ENCODE measurements around the gene EIF4E3. TPM values are rescaled to one million over a fixed set of nuclear protein-coding genes. Genes with fewer than 3 reads are reported as not detected.

EIF4E3 gene
- total RNA-seq (10 to 100 TPM in 1 of 2 donors, 1 to 10 TPM in 1; 7.5 to 22.4 TPM), polyA plus RNA-seq (ENCODE audit: insufficient read length in 2 of 2) (10 to 100 TPM; 22.1 to 26.4 TPM)
- long read RNA-seq, donor 1, full-length matches to known transcripts, result 4 of 4 reads
- long read RNA-seq, donor 1, partial matches to known transcripts, result 0 of 4 reads
- long read RNA-seq, donor 1, other reads (novel, unspliced or antisense), result 0 of 4 reads
- long read RNA-seq, donor 2, result 0 reads
- long read RNA-seq, donor 3, full-length matches to known transcripts, result 5 of 5 reads
- long read RNA-seq, donor 3, partial matches to known transcripts, result 0 of 5 reads
- long read RNA-seq, donor 3, other reads (novel, unspliced or antisense), result 0 of 5 reads
- long read RNA-seq, donor 4, full-length matches to known transcripts, result 3 of 3 reads
- long read RNA-seq, donor 4, partial matches to known transcripts, result 0 of 3 reads
- long read RNA-seq, donor 4, other reads (novel, unspliced or antisense), result 0 of 3 reads

GRCh38 chr3:71725271-71725991 lies at the start of gene EIF4E3:
EIF4E3 (minus strand) TSS chr3:71725402; CDS start chr3:71725367, 35 bp downstream.
- DNase-seq (ENCODE audit: low read depth in 4 of 6, low spot score in 6 of 6), result peak in 2 of 6 donors; percentile 72 to 76
- Histone ChIP-seq H3K27me3 (ENCODE audit: control insufficient read depth, insufficient read depth, low read length) (peaks cover 2% of the 10 kb centered on the region), H3K27ac (ENCODE audit: low read depth, low read length) (no peak within 1 kb of the TSS), H3K9me3 (ENCODE audit: control insufficient read depth, insufficient read depth, low read length) (no peaks in the 10 kb centered on the region), H3K4me3 (ENCODE audit: low read depth, low read length) (peak within 1 kb of the TSS; percentile 66), H3K36me3 (ENCODE audit: control insufficient read depth, insufficient read depth, low read length) (no peaks in the 10 kb centered on the region), H3K4me1 (ENCODE audit: control insufficient read depth, insufficient read depth, low read length) (peaks cover 31% of the 10 kb centered on the region)
- under 1% methylated on average over 72 of the region's 80 CpGs for WGBS (ENCODE audit: insufficient coverage)

DNA sequence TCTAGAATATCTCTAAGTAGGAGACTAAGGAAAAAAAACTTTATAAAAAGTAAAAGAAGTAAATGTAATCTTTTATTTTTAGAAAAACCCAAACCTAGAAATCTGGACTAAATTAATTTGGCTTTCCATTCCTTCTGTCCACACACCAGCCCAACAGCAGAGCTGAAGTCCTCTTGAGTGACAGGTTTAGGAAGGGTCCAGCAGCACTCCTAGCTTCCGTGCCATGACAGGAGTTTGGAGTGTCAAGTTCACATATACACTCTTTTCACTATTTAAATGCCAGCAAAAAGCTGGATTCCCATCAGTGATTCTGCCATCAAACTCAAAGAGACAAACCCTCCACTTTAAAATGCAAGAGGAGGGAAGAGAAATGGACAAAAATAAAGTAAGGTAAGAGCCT lies 46.7 kb upstream of the EIF4E3 start:
- Histone ChIP-seq H3K4me1 (ENCODE audit: control insufficient read depth, insufficient read depth, low read length) (no peaks in the 10 kb centered on the region), H3K36me3 (ENCODE audit: control insufficient read depth, insufficient read depth, low read length) (no peaks in the 10 kb centered on the region), H3K27me3 (ENCODE audit: control insufficient read depth, insufficient read depth, low read length) (no peaks in the 10 kb centered on the region), H3K9me3 (ENCODE audit: control insufficient read depth, insufficient read depth, low read length) (no peaks in the 10 kb centered on the region), H3K4me3 (ENCODE audit: low read depth, low read length) (no peak overlapping the region), H3K27ac (ENCODE audit: low read depth, low read length) (no peak overlapping the region)
- no peak for DNase-seq (ENCODE audit: low read depth in 4 of 6, low spot score in 6 of 6)
- WGBS (ENCODE audit: insufficient coverage), result 63% methylated on average over 1 of the region's 1 CpG

GRCh38 chr3:71771126-71771525 lies 45.9 kb upstream of the EIF4E3 start:
- H3K27me3 ChIP-seq (ENCODE audit: control insufficient read depth, insufficient read depth, low read length), result no peaks in the 10 kb centered on the region
- DNase-seq (ENCODE audit: low read depth in 4 of 6, low spot score in 6 of 6), result no peak
- H3K4me1 ChIP-seq (ENCODE audit: control insufficient read depth, insufficient read depth, low read length), result no peaks in the 10 kb centered on the region
- H3K4me3 ChIP-seq (ENCODE audit: low read depth, low read length), result no peak overlapping the region
- WGBS (ENCODE audit: insufficient coverage), result 83% methylated on average over 4 of the region's 5 CpGs
- H3K9me3 ChIP-seq (ENCODE audit: control insufficient read depth, insufficient read depth, low read length), result no peaks in the 10 kb centered on the region
- H3K27ac ChIP-seq (ENCODE audit: low read depth, low read length), result no peak overlapping the region
- H3K36me3 ChIP-seq (ENCODE audit: control insufficient read depth, insufficient read depth, low read length), result no peaks in the 10 kb centered on the region

GRCh38 chr3:71763426-71763825 lies 38.2 kb upstream of the EIF4E3 start:
- DNase-seq (ENCODE audit: low read depth in 4 of 6, low spot score in 6 of 6), result peak in 2 of 6 donors; percentile 39 to 65
- no CpG with 5 or more reads among the region's 5 CpGs for WGBS (ENCODE audit: insufficient coverage)
- Histone ChIP-seq H3K9me3 (ENCODE audit: control insufficient read depth, insufficient read depth, low read length) (no peaks in the 10 kb centered on the region), H3K4me3 (ENCODE audit: low read depth, low read length) (no peak overlapping the region), H3K36me3 (ENCODE audit: control insufficient read depth, insufficient read depth, low read length) (no peaks in the 10 kb centered on the region), H3K27me3 (ENCODE audit: control insufficient read depth, insufficient read depth, low read length) (peaks cover 6% of the 10 kb centered on the region), H3K27ac (ENCODE audit: low read depth, low read length) (no peak overlapping the region), H3K4me1 (ENCODE audit: control insufficient read depth, insufficient read depth, low read length) (no peaks in the 10 kb centered on the region)

- Histone ChIP-seq H3K27ac (ENCODE audit: low read depth, low read length) (no peak overlapping the region), H3K27me3 (ENCODE audit: control insufficient read depth, insufficient read depth, low read length) (peaks cover 10% of the 10 kb centered on the region), H3K4me1 (ENCODE audit: control insufficient read depth, insufficient read depth, low read length) (no peaks in the 10 kb centered on the region), H3K4me3 (ENCODE audit: low read depth, low read length) (no peak overlapping the region), H3K36me3 (ENCODE audit: control insufficient read depth, insufficient read depth, low read length) (no peaks in the 10 kb centered on the region), H3K9me3 (ENCODE audit: control insufficient read depth, insufficient read depth, low read length) (no peaks in the 10 kb centered on the region)
- no CpG with 5 or more reads among the region's 1 CpG for WGBS (ENCODE audit: insufficient coverage)
- DNase-seq (ENCODE audit: low read depth in 4 of 6, low spot score in 6 of 6), result no peak
Observed at GRCh38 chr3:71760140-71760539, 34.9 kb upstream of the EIF4E3 start.

- no peak overlapping the region for H3K4me3 ChIP-seq (ENCODE audit: low read depth, low read length)
- peaks cover 15% of the 10 kb centered on the region for H3K27me3 ChIP-seq (ENCODE audit: control insufficient read depth, insufficient read depth, low read length)
- WGBS (ENCODE audit: insufficient coverage), result 78% methylated on average over 5 of the region's 5 CpGs
- no peak overlapping the region for H3K27ac ChIP-seq (ENCODE audit: low read depth, low read length)
- DNase-seq (ENCODE audit: low read depth in 4 of 6, low spot score in 6 of 6), result no peak
- no peaks in the 10 kb centered on the region for H3K36me3 ChIP-seq (ENCODE audit: control insufficient read depth, insufficient read depth, low read length)
- no peaks in the 10 kb centered on the region for H3K9me3 ChIP-seq (ENCODE audit: control insufficient read depth, insufficient read depth, low read length)
- H3K4me1 ChIP-seq (ENCODE audit: control insufficient read depth, insufficient read depth, low read length), result peaks cover 4% of the 10 kb centered on the region
Observed at GRCh38 chr3:71759401-71759800, 34.2 kb upstream of the EIF4E3 start.

DNA sequence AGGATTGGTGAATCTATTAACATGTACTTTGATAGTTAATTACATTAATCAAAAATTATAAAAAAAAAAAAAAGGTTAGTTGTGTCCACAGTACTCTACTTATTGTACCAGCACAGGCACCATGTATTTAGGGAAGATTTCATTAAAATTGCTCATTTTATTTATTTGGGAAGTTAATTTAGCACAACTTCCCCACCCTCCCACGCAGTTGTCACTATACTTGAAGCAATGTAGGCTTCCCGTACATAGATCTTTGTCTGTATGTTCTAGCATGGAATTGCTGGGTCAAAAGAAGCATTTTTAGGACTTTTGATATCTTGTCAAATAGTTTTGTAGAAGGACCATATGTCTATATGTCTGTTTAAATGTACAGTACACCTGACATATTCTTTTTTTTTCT lies 32.9 kb upstream of the EIF4E3 start:
- WGBS (ENCODE audit: insufficient coverage), result no CpG with 5 or more reads among the region's 2 CpGs
- H3K4me3 ChIP-seq (ENCODE audit: low read depth, low read length), result no peak overlapping the region

DNA sequence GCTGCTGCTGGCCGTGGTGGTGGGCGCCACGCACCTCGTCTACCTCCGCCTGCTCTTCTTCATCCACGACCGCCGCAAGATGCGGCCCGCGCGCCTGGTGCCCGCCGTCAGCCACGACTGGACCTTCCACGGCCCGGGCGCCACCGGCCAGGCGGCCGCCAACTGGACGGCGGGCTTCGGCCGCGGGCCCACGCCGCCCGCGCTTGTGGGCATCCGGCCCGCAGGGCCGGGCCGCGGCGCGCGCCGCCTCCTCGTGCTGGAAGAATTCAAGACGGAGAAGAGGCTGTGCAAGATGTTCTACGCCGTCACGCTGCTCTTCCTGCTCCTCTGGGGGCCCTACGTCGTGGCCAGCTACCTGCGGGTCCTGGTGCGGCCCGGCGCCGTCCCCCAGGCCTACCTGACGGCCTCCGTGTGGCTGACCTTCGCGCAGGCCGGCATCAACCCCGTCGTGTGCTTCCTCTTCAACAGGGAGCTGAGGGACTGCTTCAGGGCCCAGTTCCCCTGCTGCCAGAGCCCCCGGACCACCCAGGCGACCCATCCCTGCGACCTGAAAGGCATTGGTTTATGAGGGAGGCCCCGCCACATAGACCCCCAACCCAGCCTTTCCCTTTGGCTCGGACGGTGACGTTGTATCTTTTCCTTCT lies 29.5 kb upstream of the EIF4E3 start:
- no peaks in the 10 kb centered on the region for H3K36me3 ChIP-seq (ENCODE audit: control insufficient read depth, insufficient read depth, low read length)
- H3K9me3 ChIP-seq (ENCODE audit: control insufficient read depth, insufficient read depth, low read length), result no peaks in the 10 kb centered on the region
- peak in 2 of 6 donors; percentile 21 to 27 for DNase-seq (ENCODE audit: low read depth in 4 of 6, low spot score in 6 of 6)
- peaks cover 11% of the 10 kb centered on the region for H3K4me1 ChIP-seq (ENCODE audit: control insufficient read depth, insufficient read depth, low read length)
- no peak overlapping the region for H3K27ac ChIP-seq (ENCODE audit: low read depth, low read length)
- peak overlapping the region; percentile 9 for H3K4me3 ChIP-seq (ENCODE audit: low read depth, low read length)
- 5% methylated on average over 63 of the region's 65 CpGs for WGBS (ENCODE audit: insufficient coverage)
- H3K27me3 ChIP-seq (ENCODE audit: control insufficient read depth, insufficient read depth, low read length), result peaks cover 27% of the 10 kb centered on the region

More for the DNA sequence above, 32.9 kb upstream of the EIF4E3 start:
- no peak for DNase-seq (ENCODE audit: low read depth in 4 of 6, low spot score in 6 of 6)
- Histone ChIP-seq H3K36me3 (ENCODE audit: control insufficient read depth, insufficient read depth, low read length) (no peaks in the 10 kb centered on the region), H3K4me1 (ENCODE audit: control insufficient read depth, insufficient read depth, low read length) (peaks cover 6% of the 10 kb centered on the region), H3K27me3 (ENCODE audit: control insufficient read depth, insufficient read depth, low read length) (peaks cover 18% of the 10 kb centered on the region), H3K9me3 (ENCODE audit: control insufficient read depth, insufficient read depth, low read length) (no peaks in the 10 kb centered on the region), H3K27ac (ENCODE audit: low read depth, low read length) (no peak overlapping the region)

DNA sequence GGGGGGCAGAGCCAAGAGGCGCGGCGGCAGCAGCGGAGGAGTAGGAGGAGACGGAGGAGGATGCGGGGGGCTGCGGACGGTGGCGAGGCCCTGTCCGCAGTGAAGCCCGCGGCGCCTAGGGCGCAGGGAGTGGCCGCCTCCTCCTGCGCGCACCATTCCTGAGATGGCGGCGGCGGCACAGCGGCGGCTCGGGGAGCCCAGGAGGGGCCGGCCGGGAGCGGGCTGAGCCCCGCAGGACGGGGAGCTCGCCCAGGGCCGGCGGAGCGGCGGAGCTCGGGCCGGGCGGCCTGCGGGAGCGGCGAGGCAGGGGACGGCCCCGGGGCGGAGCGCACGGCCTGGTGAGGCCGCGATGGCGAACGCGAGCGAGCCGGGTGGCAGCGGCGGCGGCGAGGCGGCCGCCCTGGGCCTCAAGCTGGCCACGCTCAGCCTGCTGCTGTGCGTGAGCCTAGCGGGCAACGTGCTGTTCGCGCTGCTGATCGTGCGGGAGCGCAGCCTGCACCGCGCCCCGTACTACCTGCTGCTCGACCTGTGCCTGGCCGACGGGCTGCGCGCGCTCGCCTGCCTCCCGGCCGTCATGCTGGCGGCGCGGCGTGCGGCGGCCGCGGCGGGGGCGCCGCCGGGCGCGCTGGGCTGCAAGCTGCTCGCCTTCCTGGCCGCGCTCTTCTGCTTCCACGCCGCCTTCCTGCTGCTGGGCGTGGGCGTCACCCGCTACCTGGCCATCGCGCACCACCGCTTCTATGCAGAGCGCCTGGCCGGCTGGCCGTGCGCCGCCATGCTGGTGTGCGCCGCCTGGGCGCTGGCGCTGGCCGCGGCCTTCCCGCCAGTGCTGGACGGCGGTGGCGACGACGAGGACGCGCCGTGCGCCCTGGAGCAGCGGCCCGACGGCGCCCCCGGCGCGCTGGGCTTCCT lies 28.8 kb upstream of the EIF4E3 start, which contains the start of gene GPR27:
Gene GPR27, plus strand, starts transcription at position 155 of the 909 bp plus-strand sequence. Its CDS starts 195 bp downstream, at position 350.
- under 1% methylated on average over 131 of the region's 131 CpGs for WGBS (ENCODE audit: insufficient coverage)
- Histone ChIP-seq H3K27me3 (ENCODE audit: control insufficient read depth, insufficient read depth, low read length) (peaks cover 27% of the 10 kb centered on the region), H3K9me3 (ENCODE audit: control insufficient read depth, insufficient read depth, low read length) (no peaks in the 10 kb centered on the region), H3K4me1 (ENCODE audit: control insufficient read depth, insufficient read depth, low read length) (peaks cover 11% of the 10 kb centered on the region), H3K36me3 (ENCODE audit: control insufficient read depth, insufficient read depth, low read length) (no peaks in the 10 kb centered on the region), H3K4me3 (ENCODE audit: low read depth, low read length) (peak within 1 kb of the TSS; percentile 26), H3K27ac (ENCODE audit: low read depth, low read length) (no peak within 1 kb of the TSS)
- DNase-seq (ENCODE audit: low read depth in 4 of 6, low spot score in 6 of 6), result peak in 2 of 6 donors; percentile 68 to 70

All from spinal cord (tissue), 10 donors.